Measurements from ENCODE around the gene FBXO15. TPM values are rescaled to one million over a fixed set of nuclear protein-coding genes. Genes with fewer than 3 reads are reported as not detected.

FBXO15 gene
- total and polyA plus RNA-seq, 2 donors (not counting 1 experiment from before 2014, with no cell fraction given), result 0.77 to 0.83 TPM

DNA sequence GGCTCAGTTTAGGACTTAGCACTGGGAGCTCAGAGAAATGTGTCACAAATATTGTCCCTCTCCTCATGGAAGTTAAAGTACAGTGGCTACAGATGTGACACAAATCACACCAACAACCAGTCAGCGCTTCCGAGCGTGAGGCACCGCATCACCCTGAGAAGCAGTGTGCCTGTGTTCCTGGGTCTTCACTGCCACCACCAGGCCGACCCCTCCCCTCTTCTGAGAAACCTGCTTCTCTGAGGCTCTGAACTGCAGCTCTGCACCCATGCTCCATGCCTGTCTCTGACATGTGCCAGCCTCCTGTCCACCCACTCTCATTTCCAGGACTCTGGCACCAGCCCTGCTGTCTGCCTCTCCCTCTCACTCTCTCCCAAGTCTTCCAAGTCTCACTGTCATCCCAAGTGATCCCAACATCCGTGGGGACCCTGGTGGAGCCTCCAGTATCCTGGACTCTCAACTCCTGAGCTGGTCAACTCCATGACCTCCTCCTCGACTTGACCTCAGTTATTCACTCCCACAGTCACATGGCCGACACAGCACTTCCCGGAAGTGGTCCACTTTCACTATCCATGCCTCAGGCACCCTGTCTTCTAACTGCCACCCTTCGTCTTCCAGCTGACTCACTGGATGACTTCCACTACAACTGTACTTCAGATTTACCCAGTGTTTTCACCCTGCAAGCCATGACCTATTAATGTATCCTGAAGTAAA, 73.5 kb downstream of the FBXO15 start:
- H3K4me2 ChIP-seq (ENCODE audit: extremely low read depth, insufficient read depth, low read length), result no peak overlapping the region
- no peak overlapping the region for H2AFZ ChIP-seq (ENCODE audit: low read length)
- H3K27me3 ChIP-seq (ENCODE audit: control insufficient read depth, insufficient read depth, low read length), result no peaks in the 10 kb centered on the region
- H3K9me3 ChIP-seq (ENCODE audit: control insufficient read depth, insufficient read depth, low read depth, low read length), result no peaks in the 10 kb centered on the region
- H3K27ac ChIP-seq (ENCODE audit: insufficient read depth, low read length), result no peak overlapping the region
- H3K36me3 ChIP-seq (ENCODE audit: control insufficient read depth, insufficient read depth, low read length), result no peaks in the 10 kb centered on the region
- DNase-seq (ENCODE audit: low read depth in 2 of 2), result no peak
- TF ChIP-seq, protein P1, sequence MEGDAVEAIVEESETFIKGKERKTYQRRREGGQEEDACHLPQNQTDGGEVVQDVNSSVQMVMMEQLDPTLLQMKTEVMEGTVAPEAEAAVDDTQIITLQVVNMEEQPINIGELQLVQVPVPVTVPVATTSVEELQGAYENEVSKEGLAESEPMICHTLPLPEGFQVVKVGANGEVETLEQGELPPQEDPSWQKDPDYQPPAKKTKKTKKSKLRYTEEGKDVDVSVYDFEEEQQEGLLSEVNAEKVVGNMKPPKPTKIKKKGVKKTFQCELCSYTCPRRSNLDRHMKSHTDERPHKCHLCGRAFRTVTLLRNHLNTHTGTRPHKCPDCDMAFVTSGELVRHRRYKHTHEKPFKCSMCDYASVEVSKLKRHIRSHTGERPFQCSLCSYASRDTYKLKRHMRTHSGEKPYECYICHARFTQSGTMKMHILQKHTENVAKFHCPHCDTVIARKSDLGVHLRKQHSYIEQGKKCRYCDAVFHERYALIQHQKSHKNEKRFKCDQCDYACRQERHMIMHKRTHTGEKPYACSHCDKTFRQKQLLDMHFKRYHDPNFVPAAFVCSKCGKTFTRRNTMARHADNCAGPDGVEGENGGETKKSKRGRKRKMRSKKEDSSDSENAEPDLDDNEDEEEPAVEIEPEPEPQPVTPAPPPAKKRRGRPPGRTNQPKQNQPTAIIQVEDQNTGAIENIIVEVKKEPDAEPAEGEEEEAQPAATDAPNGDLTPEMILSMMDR (conservative IDR thresholded peaks at IDR 0.05 in 1 of 2, IDR thresholded peaks at IDR 0.05 in 1 of 2; ENCODE audit: low read depth in 1 of 2, low read length in 2 of 2), result no peak
- TF ChIP-seq EZH2 (IDR thresholded peaks at IDR 0.05; ENCODE audit: low read length, missing control alignments), result no peak
- H4K20me1 ChIP-seq (ENCODE audit: control insufficient read depth, extremely low read depth, insufficient read depth, low read length), result no peaks in the 10 kb centered on the region
- H3K4me3 ChIP-seq (replicated peaks in 1 of 4; ENCODE audit: control extremely low read depth in 1 of 4, insufficient read depth in 1 of 4, low read depth in 3 of 4, low read length in 4 of 4), result no peak overlapping the region
- H3K4me1 ChIP-seq (ENCODE audit: control insufficient read depth, extremely low read depth, insufficient read depth, low read length), result no peaks in the 10 kb centered on the region
- no peak overlapping the region for H3K9ac ChIP-seq (ENCODE audit: insufficient read depth, low read length)
- H3K79me2 ChIP-seq (ENCODE audit: control insufficient read depth, insufficient read depth, low read length), result no peaks in the 10 kb centered on the region

DNA sequence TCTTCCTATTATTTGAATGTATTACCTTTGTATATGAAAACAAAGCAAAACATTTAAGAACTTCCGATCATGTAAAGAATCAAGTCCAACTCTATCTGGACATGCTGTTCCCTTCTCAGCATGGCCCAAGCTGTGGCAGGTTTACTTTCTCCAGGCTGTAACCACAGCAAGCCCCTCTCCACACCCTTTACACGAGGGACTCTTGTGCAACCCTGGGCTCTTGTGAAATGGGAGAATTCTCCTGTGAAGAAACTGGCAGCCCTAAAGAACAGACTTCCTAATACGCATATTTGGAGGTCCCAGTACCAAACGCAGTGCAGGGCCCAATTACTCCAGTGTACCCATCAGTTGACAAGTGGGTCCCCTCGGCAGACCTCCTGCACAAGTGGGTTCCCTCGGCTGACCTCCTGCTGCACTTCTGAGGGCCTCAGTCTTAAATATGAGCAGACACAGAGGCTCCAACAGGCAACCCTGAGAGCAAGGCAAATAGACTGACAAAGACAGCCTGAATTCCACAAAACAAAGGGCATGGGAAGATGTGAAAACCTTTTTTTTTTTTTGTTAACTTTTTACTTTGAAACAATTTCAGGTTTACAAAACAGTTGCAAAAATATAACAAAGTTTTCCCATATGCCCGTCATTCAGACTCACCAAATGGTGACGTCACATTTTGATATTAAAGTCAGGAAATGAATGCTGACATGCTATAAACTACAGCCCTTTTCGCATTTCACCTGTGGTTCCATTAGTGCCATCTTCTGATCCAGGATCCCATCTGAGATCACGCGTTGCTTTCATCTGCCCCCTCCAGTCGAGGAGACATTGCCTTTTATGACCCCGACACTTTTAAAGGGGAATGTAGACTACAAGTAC, 78.2 kb downstream of the FBXO15 start:
- no peak for DNase-seq (ENCODE audit: low read depth in 2 of 2)
- H3K79me2 ChIP-seq (ENCODE audit: control insufficient read depth, insufficient read depth, low read length), result no peaks in the 10 kb centered on the region

DNA sequence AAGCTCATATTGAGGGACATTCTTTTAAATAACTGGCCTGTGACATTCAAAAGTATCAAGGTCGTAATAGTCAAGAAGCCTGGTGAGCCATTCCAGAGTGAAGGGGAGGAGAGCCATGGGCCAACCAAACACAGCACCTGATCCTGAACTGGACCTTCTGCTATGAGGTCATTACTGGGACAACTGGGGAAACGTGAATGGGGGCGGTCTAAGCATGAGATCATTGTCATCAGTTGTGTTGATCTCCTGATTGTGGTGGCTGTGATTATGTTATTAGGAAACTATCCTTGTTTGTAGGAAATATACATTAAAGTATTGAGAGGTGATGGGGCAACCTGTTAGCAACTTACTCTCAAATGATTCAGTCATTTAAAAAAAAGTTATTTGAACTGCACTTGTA, 79.3 kb downstream of the FBXO15 start:
- no peak for TF ChIP-seq EZH2 (IDR thresholded peaks at IDR 0.05; ENCODE audit: low read length, missing control alignments)
- H3K9ac ChIP-seq (ENCODE audit: insufficient read depth, low read length), result no peak overlapping the region
- DNase-seq (ENCODE audit: low read depth in 2 of 2), result no peak
- H3K4me2 ChIP-seq (ENCODE audit: extremely low read depth, insufficient read depth, low read length), result no peak overlapping the region
- no peaks in the 10 kb centered on the region for H3K79me2 ChIP-seq (ENCODE audit: control insufficient read depth, insufficient read depth, low read length)
- H3K27ac ChIP-seq (ENCODE audit: insufficient read depth, low read length), result no peak overlapping the region
- H3K9me3 ChIP-seq (ENCODE audit: control insufficient read depth, insufficient read depth, low read depth, low read length), result no peaks in the 10 kb centered on the region
- H3K36me3 ChIP-seq (ENCODE audit: control insufficient read depth, insufficient read depth, low read length), result no peaks in the 10 kb centered on the region
- no peak overlapping the region for H2AFZ ChIP-seq (ENCODE audit: low read length)
- H4K20me1 ChIP-seq (ENCODE audit: control insufficient read depth, extremely low read depth, insufficient read depth, low read length), result no peaks in the 10 kb centered on the region
- H3K27me3 ChIP-seq (ENCODE audit: control insufficient read depth, insufficient read depth, low read length), result no peaks in the 10 kb centered on the region
- H3K4me3 ChIP-seq (replicated peaks in 1 of 4; ENCODE audit: control extremely low read depth in 1 of 4, insufficient read depth in 1 of 4, low read depth in 3 of 4, low read length in 4 of 4), result no peak overlapping the region
- H3K4me1 ChIP-seq (ENCODE audit: control insufficient read depth, extremely low read depth, insufficient read depth, low read length), result no peaks in the 10 kb centered on the region

More for the DNA sequence above, 78.2 kb downstream of the FBXO15 start:
- H3K4me1 ChIP-seq (ENCODE audit: control insufficient read depth, extremely low read depth, insufficient read depth, low read length), result no peaks in the 10 kb centered on the region
- no peak overlapping the region for H3K4me3 ChIP-seq (replicated peaks in 1 of 4; ENCODE audit: control extremely low read depth in 1 of 4, insufficient read depth in 1 of 4, low read depth in 3 of 4, low read length in 4 of 4)
- H3K36me3 ChIP-seq (ENCODE audit: control insufficient read depth, insufficient read depth, low read length), result no peaks in the 10 kb centered on the region
- H3K9ac ChIP-seq (ENCODE audit: insufficient read depth, low read length), result no peak overlapping the region
- no peak overlapping the region for H3K4me2 ChIP-seq (ENCODE audit: extremely low read depth, insufficient read depth, low read length)
- H3K27me3 ChIP-seq (ENCODE audit: control insufficient read depth, insufficient read depth, low read length), result no peaks in the 10 kb centered on the region
- H4K20me1 ChIP-seq (ENCODE audit: control insufficient read depth, extremely low read depth, insufficient read depth, low read length), result no peaks in the 10 kb centered on the region
- no peaks in the 10 kb centered on the region for H3K9me3 ChIP-seq (ENCODE audit: control insufficient read depth, insufficient read depth, low read depth, low read length)
- H3K27ac ChIP-seq (ENCODE audit: insufficient read depth, low read length), result no peak overlapping the region
- TF ChIP-seq, protein P1 (conservative IDR thresholded peaks at IDR 0.05 in 1 of 2, IDR thresholded peaks at IDR 0.05 in 1 of 2; ENCODE audit: low read depth in 1 of 2, low read length in 2 of 2), result no peak
- no peak for TF ChIP-seq EZH2 (IDR thresholded peaks at IDR 0.05; ENCODE audit: low read length, missing control alignments)
- no peak overlapping the region for H2AFZ ChIP-seq (ENCODE audit: low read length)

Measured in fibroblast of lung (primary cell).